Pancreas (tissue), 10 donors: Measurements from ENCODE around the gene KRTAP10-2. TPM values are rescaled to one million over a fixed set of nuclear protein-coding genes. Genes with fewer than 3 reads are reported as not detected.

Experiments used
- ATAC-seq, 4 donors: fragments of 200-7000 bp; cut with Tn5 transposase; one replicate each; pipeline versions ENCODE4 v1.8.0 to v1.9.1; 2020; ENCODE audit warnings: mild to moderate bottlenecking in 4 of 4, moderate library complexity in 4 of 4
- DNase-seq, 6 donors: peaks; one replicate each; pipeline ENCODE4 v3.0.0-alpha.2; 2020
- FAIRE-seq: peaks from 2 replicates; lab custom pipeline; 2012; peaks lifted over from hg19 to GRCh38; lab: Jason Lieb, UNC
- H3K27ac ChIP-seq, 4 donors: fragments of 200-600 bp; sonication (generic); 1 replicate in 3 of 4; 2 replicates in 1 of 4; pipeline versions ENCODE4 v1.5.0 to v1.8.0; 2020
- H3K27me3 ChIP-seq, 4 donors: fragments of 200-600 bp; one replicate each; pipeline ENCODE4 v1.8.0; 2021
- H3K36me3 ChIP-seq, 3 donors: fragments of 200-600 bp; sonication (generic) in 1 of 3; one replicate each; pipeline versions ENCODE4 v1.5.0 to v1.8.0; 2020 to 2021
- H3K4me1 ChIP-seq, 3 donors: fragments of 200-600 bp; one replicate each; pipeline ENCODE4 v1.8.0; 2021
- H3K4me3 ChIP-seq, 4 donors: fragments of 200-600 bp; sonication (generic) in 2 of 4; one replicate each; pipeline versions ENCODE4 v1.5.0 to v1.8.0; 2020 to 2021
- H3K9me3 ChIP-seq, 4 donors: fragments of 200-600 bp; one replicate each; pipeline ENCODE4 v1.8.0; 2021
- WGBS, 2 donors: extraction: QIAGEN DNeasy Blood & Tissue Kit; methylation state at CpG; one replicate each; pipeline ENCODE4 v1.1.7; 2013; 5-methylcytosine and 5-hydroxymethylcytosine counted together
- intact Hi-C, 3 donors: fragments of 100-400 bp; cut with DNase I; formaldehyde crosslinking; loops; one replicate each; pipeline versions ENCODE4 v1.11.1 to v1.14.2; 2022
- polyA plus RNA-seq, 2 donors: library from polyadenylated mRNA; stranded (reverse); fragments of 200-250 nt; gene quantifications; one replicate each; pipeline ENCODE4 v1.2.3, GENCODE V29; 2013
- total RNA-seq, 6 donors: library from RNA; stranded (reverse); fragmentation: NEBNext Ultra II Directional in 4 of 6; extraction: Animal tissue kit (Norgen Biotek cat#: 25700) in 4 of 6; gene quantifications; one replicate each; pipeline versions ENCODE4 v1.2.1 to v1.2.4, GENCODE V29; 2021 to 2023
- TF ChIP-seq, protein P1 (sequence below), 4 donors: fragments of 200-600 bp; sonication (generic) in 3 of 4; IDR thresholded peaks; one replicate each; pipeline versions ENCODE4 v1.5.0 to v1.8.0; 2021; ENCODE audit warnings: antibody characterized with exemption in 4 of 4
- donor health status: healthy with polysubstance abuse.
- donor health status: DM: no; HTN: no; CAD: no; lungs with moderate emphysema.
- donor health status: DM: no; HTN: no; CAD: no.
- donor health status: control.
- donor health status: control.
- donor health status: Bipolar disorder and iron deficiency.
- donor health status: DM: yes; HTN: yes; CAD: no.
- donor health status: DM: no; HTN: no; CAD: no.
- donor health status: DM: no; HTN: no; CAD: no.
- donor health status: DM: yes; HTN: yes; CAD: no.

Gene KRTAP10-2
- total and polyA plus RNA-seq, 8 donors: not detected

DNA sequence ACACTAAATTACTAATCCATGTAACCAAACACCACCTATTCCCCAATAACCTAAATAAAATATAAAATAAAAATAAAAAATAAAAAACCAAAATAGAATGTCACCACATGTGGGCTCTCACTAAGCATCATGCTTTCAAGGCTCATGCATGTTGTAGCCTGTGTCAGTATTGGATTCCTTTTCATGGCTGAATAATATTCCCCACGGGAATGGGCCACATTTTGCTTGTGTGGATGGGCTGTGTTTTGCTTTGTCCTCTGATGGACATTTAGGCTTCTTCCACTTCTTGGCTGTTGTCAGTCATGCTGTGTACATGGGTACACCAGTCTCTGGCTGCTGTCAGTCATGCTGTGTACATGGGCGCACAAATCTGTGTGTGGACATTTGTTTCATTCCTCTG is 37.8 kb upstream of the KRTAP10-2 start:
- WGBS, 2 donors: 80 to 91% methylated on average over 2 of the region's 2 CpGs
- Histone ChIP-seq H3K36me3 (no peaks in the 10 kb centered on the region), H3K27ac (no peak overlapping the region), H3K4me1 (no peaks in the 10 kb centered on the region), H3K27me3 (peaks cover 0 to 7% (median 0%) of the 10 kb centered on the region in 4 donors), H3K4me3 (no peak overlapping the region), H3K9me3 (no peaks in the 10 kb centered on the region)
- ATAC-seq (no peak), DNase-seq (no peak), FAIRE-seq (no peak)
- intact Hi-C loops: no loop called here
- TF ChIP-seq, protein P1, sequence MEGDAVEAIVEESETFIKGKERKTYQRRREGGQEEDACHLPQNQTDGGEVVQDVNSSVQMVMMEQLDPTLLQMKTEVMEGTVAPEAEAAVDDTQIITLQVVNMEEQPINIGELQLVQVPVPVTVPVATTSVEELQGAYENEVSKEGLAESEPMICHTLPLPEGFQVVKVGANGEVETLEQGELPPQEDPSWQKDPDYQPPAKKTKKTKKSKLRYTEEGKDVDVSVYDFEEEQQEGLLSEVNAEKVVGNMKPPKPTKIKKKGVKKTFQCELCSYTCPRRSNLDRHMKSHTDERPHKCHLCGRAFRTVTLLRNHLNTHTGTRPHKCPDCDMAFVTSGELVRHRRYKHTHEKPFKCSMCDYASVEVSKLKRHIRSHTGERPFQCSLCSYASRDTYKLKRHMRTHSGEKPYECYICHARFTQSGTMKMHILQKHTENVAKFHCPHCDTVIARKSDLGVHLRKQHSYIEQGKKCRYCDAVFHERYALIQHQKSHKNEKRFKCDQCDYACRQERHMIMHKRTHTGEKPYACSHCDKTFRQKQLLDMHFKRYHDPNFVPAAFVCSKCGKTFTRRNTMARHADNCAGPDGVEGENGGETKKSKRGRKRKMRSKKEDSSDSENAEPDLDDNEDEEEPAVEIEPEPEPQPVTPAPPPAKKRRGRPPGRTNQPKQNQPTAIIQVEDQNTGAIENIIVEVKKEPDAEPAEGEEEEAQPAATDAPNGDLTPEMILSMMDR (IDR thresholded peaks at IDR 0.05): no peak

GRCh38 chr21:44585892-44586291 is 34.6 kb upstream of the KRTAP10-2 start:
- FAIRE-seq: no peak
- ATAC-seq: no peak
- 70 to 74% methylated on average over 3 of the region's 3 CpGs for WGBS, 2 donors
- intact Hi-C loops: no loop called here
- DNase-seq: peak in 1 of 6 donors; percentile 19
- no peaks in the 10 kb centered on the region for H3K4me1 ChIP-seq
- no peaks in the 10 kb centered on the region for H3K36me3 ChIP-seq
- TF ChIP-seq, protein P1 (IDR thresholded peaks at IDR 0.05): no peak
- H3K4me3 ChIP-seq: no peak overlapping the region
- peaks cover 0 to 11% (median 0%) of the 10 kb centered on the region in 4 donors for H3K27me3 ChIP-seq
- no peaks in the 10 kb centered on the region for H3K9me3 ChIP-seq
- no peak overlapping the region for H3K27ac ChIP-seq

DNA sequence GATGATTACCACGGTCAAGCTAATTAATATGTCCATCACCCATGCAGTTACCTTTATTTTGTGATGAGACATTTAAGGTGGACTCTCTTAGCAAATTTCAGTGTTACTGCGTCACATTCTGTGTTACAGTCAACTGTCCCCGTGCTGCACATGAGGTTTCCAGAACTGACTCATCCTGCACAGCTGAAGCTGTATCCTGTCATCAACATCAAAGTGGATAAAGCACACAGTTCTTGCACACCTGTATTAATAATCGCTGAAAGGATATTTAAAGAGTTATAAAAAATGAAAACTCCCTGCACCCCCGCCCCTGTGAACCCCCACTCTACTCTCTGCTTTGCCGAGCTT is 32.5 kb upstream of the KRTAP10-2 start:
- Histone ChIP-seq H3K27ac (no peak overlapping the region), H3K4me3 (no peak overlapping the region), H3K9me3 (no peaks in the 10 kb centered on the region), H3K4me1 (no peaks in the 10 kb centered on the region), H3K27me3 (peaks cover 0 to 11% (median 0%) of the 10 kb centered on the region in 4 donors), H3K36me3 (no peaks in the 10 kb centered on the region)
- whole genome bisulfite sequencing, 2 donors: 58 to 69% methylated on average over 6 of the region's 6 CpGs
- DNase-seq (no peak), ATAC-seq (no peak), FAIRE-seq (no peak)
- intact Hi-C loops: no loop called here
- TF ChIP-seq, protein P1 (IDR thresholded peaks at IDR 0.05): no peak

DNA sequence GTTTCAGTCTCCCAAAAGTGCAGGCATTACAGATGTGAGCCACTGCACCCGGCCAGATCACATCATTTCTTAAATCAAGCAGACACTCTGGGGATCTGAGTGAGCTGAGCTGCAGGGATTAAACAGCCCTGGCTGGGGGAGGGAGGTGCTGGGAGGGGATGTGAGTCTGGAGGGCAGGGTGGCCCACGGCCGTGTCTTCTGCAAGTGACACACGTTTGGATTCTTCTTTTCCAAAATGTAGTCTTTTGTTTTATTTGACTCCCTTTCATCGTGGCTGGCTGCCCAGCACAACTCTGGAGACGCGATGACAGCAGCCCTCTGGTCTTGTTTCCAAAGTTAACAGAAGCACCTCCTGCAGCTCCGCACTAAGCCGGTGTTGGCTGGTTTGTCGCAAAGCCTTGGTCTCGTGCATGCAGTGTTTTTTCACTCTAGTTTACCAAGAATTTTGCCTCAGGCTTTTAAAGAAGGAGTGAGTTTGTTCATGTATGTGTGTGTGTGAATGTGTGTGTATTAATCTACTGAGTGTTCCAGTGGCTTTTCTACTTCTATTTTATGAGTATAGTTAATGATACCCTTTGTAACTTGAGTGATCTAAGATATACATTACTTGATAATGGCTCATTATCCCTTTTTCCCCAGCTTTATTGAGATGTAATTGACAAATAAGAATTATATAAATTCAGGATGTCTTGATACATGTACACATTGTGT is 31.9 kb upstream of the KRTAP10-2 start:
- ATAC-seq (no peak), FAIRE-seq (no peak), DNase-seq (no peak)
- H3K27ac ChIP-seq: no peak overlapping the region
- 18 to 22% methylated on average over 11 of the region's 11 CpGs for WGBS, 2 donors
- H3K36me3 ChIP-seq: no peaks in the 10 kb centered on the region
- H3K4me1 ChIP-seq: no peaks in the 10 kb centered on the region
- peaks cover 0 to 11% (median 0%) of the 10 kb centered on the region in 4 donors for H3K27me3 ChIP-seq
- intact Hi-C loops: no loop called here
- no peaks in the 10 kb centered on the region for H3K9me3 ChIP-seq
- H3K4me3 ChIP-seq: no peak overlapping the region
- TF ChIP-seq, protein P1 (IDR thresholded peaks at IDR 0.05): no peak

GRCh38 chr21:44582055-44582454 is 30.8 kb upstream of the KRTAP10-2 start:
- TF ChIP-seq, protein P1 (IDR thresholded peaks at IDR 0.05): no peak
- Histone ChIP-seq H3K9me3 (no peaks in the 10 kb centered on the region), H3K4me1 (no peaks in the 10 kb centered on the region), H3K27ac (no peak overlapping the region), H3K4me3 (no peak overlapping the region), H3K27me3 (peaks cover 0 to 11% (median 0%) of the 10 kb centered on the region in 4 donors), H3K36me3 (no peaks in the 10 kb centered on the region)
- 65 to 75% methylated on average over 15 of the region's 15 CpGs for WGBS, 2 donors
- FAIRE-seq (no peak), ATAC-seq (no peak), DNase-seq (no peak)
- intact Hi-C loops: no loop called here
